Measurements from ENCODE around the gene DTX2. TPM values are rescaled to one million over a fixed set of nuclear protein-coding genes. Genes with fewer than 3 reads are reported as not detected.
A peak's percentile ranks its signal among the peaks of the same experiment; 100 is the strongest.

Gene DTX2
- total and polyA plus RNA-seq, 2 of the 4 experiments (the other 2 are of a cell fraction): 1.8 to 7.7 TPM

GRCh38 chr7:76509931-76510877 is 48.7 kb downstream of the DTX2 start, which contains the start of gene UPK3B:
Gene UPK3B (plus strand): TSS chr7:76510552. CDS start chr7:76510653, 101 bp downstream.
- Histone ChIP-seq H4K8ac (ENCODE audit: low read depth in 2 of 2, low read length in 2 of 2) (no peak within 1 kb of the TSS), H3K18ac (ENCODE audit: low read depth, low read length) (no peak within 1 kb of the TSS), H3K9ac (ENCODE audit: low read depth, low read length) (no peak within 1 kb of the TSS), H3K56ac (ENCODE audit: extremely low read depth, insufficient read depth, low read length) (no peak within 1 kb of the TSS), H3K4me3 (ENCODE audit: insufficient read depth, low read depth, low read length) (no peak within 1 kb of the TSS), H3K14ac (replicated peaks; ENCODE audit: low read depth, low read length) (no peak within 1 kb of the TSS; the same call in 1 of the 2 replicates), H3K27me3 (ENCODE audit: control insufficient read depth, insufficient read depth, low read length) (no peaks in the 10 kb centered on the region), H2BK5ac (ENCODE audit: low read depth, low read length, poor library complexity, severe bottlenecking) (no peak within 1 kb of the TSS), H2AFZ (replicated peaks; ENCODE audit: low read length, poor library complexity) (peak within 1 kb of the TSS; percentile 53), H3K4me2 (ENCODE audit: low read depth, low read length) (no peak within 1 kb of the TSS), H4K91ac (ENCODE audit: insufficient read depth, low read depth, low read length) (no peak within 1 kb of the TSS), H3K4me1 (ENCODE audit: control insufficient read depth, insufficient read depth, low read length) (no peaks in the 10 kb centered on the region; the same call in 1 of the 2 replicates), H3K4ac (ENCODE audit: low read depth, low read length) (no peak within 1 kb of the TSS), H4K20me1 (ENCODE audit: insufficient read depth, low read length) (no peaks in the 10 kb centered on the region), H2AK9ac (replicated peaks; ENCODE audit: low read depth, low read length, poor library complexity) (no peak within 1 kb of the TSS), H2BK20ac (ENCODE audit: low read depth, low read length) (no peak within 1 kb of the TSS), H4K5ac (ENCODE audit: low read depth, low read length) (no peak within 1 kb of the TSS), H3K27ac (ENCODE audit: insufficient read depth, low read length) (no peak within 1 kb of the TSS), H2BK15ac (ENCODE audit: low read depth, low read length) (no peak within 1 kb of the TSS), H3K9me1 (ENCODE audit: insufficient read depth, low read length) (no peaks in the 10 kb centered on the region), H3K36me3 (ENCODE audit: control insufficient read depth, insufficient read depth, low read length) (peaks cover 9% of the 10 kb centered on the region), H2BK120ac (ENCODE audit: low read depth, low read length) (no peak within 1 kb of the TSS), H3K79me1 (ENCODE audit: low read depth in 1 of 2, low read length in 2 of 2) (no peaks in the 10 kb centered on the region), H2AK5ac (ENCODE audit: low read depth, low read length) (peak within 1 kb of the TSS; percentile 46; the same call in 1 of the 2 replicates), H3K9me3 (ENCODE audit: control insufficient read depth, insufficient read depth, low read length) (no peaks in the 10 kb centered on the region), H3K23ac (ENCODE audit: low read depth, low read length) (no peak within 1 kb of the TSS)
- TF ChIP-seq RAD21 (IDR thresholded peaks at IDR 0.05; ENCODE audit: low read length): no peak
- TF ChIP-seq NFE2L2 (IDR thresholded peaks at IDR 0.05; ENCODE audit: low read depth, low read length): no peak
- TF ChIP-seq FOS (IDR thresholded peaks at IDR 0.05; ENCODE audit: low read depth, low read length): no peak
- no peak for TF ChIP-seq RCOR1 (IDR thresholded peaks at IDR 0.05; ENCODE audit: insufficient replicate concordance, low read length)
- no peak for TF ChIP-seq CHD1 (IDR thresholded peaks at IDR 0.05; ENCODE audit: low read depth, low read length)
- TF ChIP-seq RFX5 (IDR thresholded peaks at IDR 0.05; ENCODE audit: low read depth, low read length): no peak
- no peak for TF ChIP-seq SMC3 (IDR thresholded peaks at IDR 0.05; ENCODE audit: low read depth, low read length)
- no peak for TF ChIP-seq MAZ (IDR thresholded peaks at IDR 0.05; ENCODE audit: borderline replicate concordance, low read depth, low read length)
- no TSS peak for BruUV-seq (replicated peaks)
- in situ Hi-C loops (cut with MboI; ENCODE audit: low sequenced_read_pairs): loop anchor here (5.0 kb wide), 1 partner anchor 78 kb away; no protein-coding TSS in a partner anchor
- DNase-seq (no peak), ATAC-seq (ENCODE audit: low read depth) (peak; percentile 52)
- ChIA-PET POLR2A (ENCODE audit: unreplicated experiment) (no interaction called here), CTCF (no interaction called here)
- WGBS, 2 experiments (ENCODE audit: extremely low coverage in 2 of 2, insufficient read length in 1 of 2): 18% methylated on average over 2 of the region's 20 CpGs; no CpG with 5 or more reads in 1 of the 2 experiments
- intact Hi-C loops (cut with micrococcal nuclease): no loop called here
- dilution Hi-C loops (cut with HindIII; ENCODE audit: low sequenced_read_pairs, unreplicated experiment): no loop called here

Measured in IMR-90 (cell line).